ENCODE data around the gene ZNF124. TPM values are rescaled to one million over a fixed set of nuclear protein-coding genes. Genes with fewer than 3 reads are reported as not detected.
"Not testable (repeated sequence)": the region's sequence is repeated elsewhere in the genome, so short reads cannot be mapped to it uniquely, and the experiment has no call there.

The ZNF124 gene
- total and polyA plus RNA-seq, 2 of the 8 experiments (the other 6 are each of a cell fraction or from before 2014, with no cell fraction given), result 4.6 to 39.9 TPM

DNA sequence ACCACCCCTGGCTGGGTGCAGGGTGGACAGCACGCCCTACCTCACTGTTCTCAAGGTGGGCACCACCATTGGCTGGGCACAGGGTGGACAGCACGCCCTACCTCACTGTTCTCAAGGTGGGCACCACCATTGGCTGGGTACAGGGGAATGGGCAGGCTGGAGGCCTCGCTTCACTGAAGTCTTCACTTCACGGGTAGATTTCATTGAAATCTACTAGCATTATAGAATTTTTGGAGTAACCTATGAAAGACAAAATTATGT lies 51.5 kb downstream of the ZNF124 start:
- CTCF ChIA-PET (ENCODE audit: partially characterized antibody), result interaction anchor here (1.5 to 1.8 kb wide), 6 partner anchors 9 to 92 kb away, joined by 3 to 20 read pairs (median 6); partner anchors contain the start of gene ZNF670
- H3K4ac ChIP-seq (replicated peaks; ENCODE audit: insufficient read length, low read depth, low read length); H3K14ac ChIP-seq (ENCODE audit: insufficient read length); H2AK5ac ChIP-seq (ENCODE audit: low read depth, low read length); H3K56ac ChIP-seq (replicated peaks; ENCODE audit: insufficient read length, low read depth, low read length); H4K91ac ChIP-seq (replicated peaks; ENCODE audit: insufficient read length, low read length); H3K36me3 ChIP-seq (ENCODE audit: control insufficient read depth in 2 of 4, insufficient read depth in 4 of 4, low read length in 3 of 4); H3K18ac ChIP-seq (ENCODE audit: extremely low read depth, low read length); H3K4me1 ChIP-seq (replicated peaks in 1 of 4; ENCODE audit: control insufficient read depth in 3 of 4, insufficient read depth in 4 of 4, low read length in 3 of 4); H3K4me3 ChIP-seq (ENCODE audit: extremely low read depth in 1 of 4, insufficient read depth in 2 of 4, low read depth in 3 of 4, low read length in 4 of 4); H2AFZ ChIP-seq (ENCODE audit: low read length); H2BK20ac ChIP-seq (ENCODE audit: low read length); H3K9ac ChIP-seq (replicated peaks in 1 of 4; ENCODE audit: extremely low read depth in 1 of 4, low read depth in 3 of 4, low read length in 3 of 4); H3K27ac ChIP-seq (ENCODE audit: low read depth, low read length); H3K27me3 ChIP-seq (replicated peaks in 1 of 4; ENCODE audit: control insufficient read depth in 3 of 4, extremely low read depth in 1 of 4, insufficient read depth in 3 of 4, low read length in 3 of 4); H2BK15ac ChIP-seq (ENCODE audit: low read length); H4K5ac ChIP-seq (ENCODE audit: insufficient read length, low read depth, low read length); FAIRE-seq; H2BK120ac ChIP-seq (replicated peaks; ENCODE audit: low read depth, low read length); H3K23me2 ChIP-seq (ENCODE audit: low read depth, low read length); H3K79me1 ChIP-seq (ENCODE audit: low read depth, low read length); H3K23ac ChIP-seq (ENCODE audit: insufficient read length); H4K8ac ChIP-seq (ENCODE audit: extremely low read depth, insufficient read depth, low read length); H3K9me3 ChIP-seq (ENCODE audit: insufficient read depth in 2 of 2, low read depth in 1 of 2, low read length in 1 of 2); H3K79me2 ChIP-seq (ENCODE audit: control insufficient read depth in 1 of 2, insufficient read depth in 2 of 2, low read length in 2 of 2); H2BK5ac ChIP-seq (ENCODE audit: low read depth, low read length); H4K20me1 ChIP-seq (replicated peaks in 1 of 2; ENCODE audit: control insufficient read depth in 1 of 2, insufficient read depth in 2 of 2, low read length in 2 of 2); H2BK12ac ChIP-seq (ENCODE audit: low read depth, low read length); H3K4me2 ChIP-seq (ENCODE audit: insufficient read depth in 1 of 2, low read depth in 2 of 2, low read length in 2 of 2): not testable (repeated sequence)
- POLR2A ChIA-PET (ENCODE audit: partially characterized antibody), result interaction anchor here (0.7 to 1.9 kb wide), 2 partner anchors 17 to 18 kb away, joined by 3 to 6 read pairs; partner anchors contain the start of gene ZNF669
- peak in 1 of 2 experiments; percentile 6 for DNase-seq (ENCODE audit: low read depth in 1 of 2, low spot score in 2 of 2)
- 95% methylated on average over 4 of the region's 4 CpGs; no CpG with 5 or more reads in 1 of the 2 experiments for WGBS, 2 experiments (ENCODE audit: extremely low coverage in 1 of 2, insufficient coverage in 1 of 2, insufficient read length in 1 of 2, insufficient replicate concordance in 2 of 2, low coverage in 1 of 2, low lambda C conversion rate in 2 of 2, missing lambda C conversion rate in 1 of 2)
